Hepatocyte (in vitro differentiated cells): ENCODE data around the gene PRKAR1A.

ENCODE experiments used
- CTCF ChIP-seq: fragments of 200-600 bp; sonication (generic); IDR thresholded peaks from 2 replicates; pipeline ENCODE4 v1.5.1; 2016; ENCODE audit warnings: antibody characterized with exemption, mild to moderate bottlenecking; ENCODE audit not compliant: poor library complexity
- EZH2 ChIP-seq: fragments of 200-600 bp; sonication (generic); IDR thresholded peaks from 2 replicates; pipeline ENCODE4 v1.6.1; 2016; ENCODE audit warnings: antibody characterized with exemption, mild to moderate bottlenecking, borderline replicate concordance
- EZH2phosphoT487 ChIP-seq: fragments of 200-600 bp; sonication (generic); IDR thresholded peaks from one replicate; pipeline ENCODE4 v1.6.1; 2018; ENCODE audit warnings: antibody characterized with exemption, mild to moderate bottlenecking, low read depth, moderate library complexity; ENCODE audit not compliant: unreplicated experiment, severe bottlenecking

GRCh38 chr17:68491381-68492231 is 20.6 kb upstream of the PRKAR1A start:
- TF ChIP-seq CTCF (no peak), EZH2 (no peak), EZH2phosphoT487 (no peak)
